HG03175 (cell line): ENCODE data around the gene CAMK2G.
"Not testable (repeated sequence)": the region's sequence is repeated elsewhere in the genome, so short reads cannot be mapped to it uniquely, and the experiment has no call there.

Experiments used
- ATAC-seq: cut with Tn5 transposase; IDR thresholded peaks from one replicate; pipeline ENCODE4 v1.9.1; 2021; ENCODE audit warnings: mild to moderate bottlenecking, moderate library complexity; ENCODE audit not compliant: unreplicated experiment

CAMK2G gene

GRCh38 chr10:73797324-73798025 is 76.9 kb downstream of the CAMK2G start:
- no peak for ATAC-seq

GRCh38 chr10:73796766-73797165 is 77.6 kb downstream of the CAMK2G start:
- no peak for ATAC-seq

GRCh38 chr10:73796035-73796434 is 78.3 kb downstream of the CAMK2G start:
- not testable (repeated sequence) for ATAC-seq

GRCh38 chr10:73795491-73795890 is 78.9 kb downstream of the CAMK2G start:
- not testable (repeated sequence) for ATAC-seq

- no peak for ATAC-seq
Measured at GRCh38 chr10:73793456-73793855, 80.9 kb downstream of the CAMK2G start.

GRCh38 chr10:73791871-73792400 is 82.4 kb downstream of the CAMK2G start:
- ATAC-seq, result no peak

GRCh38 chr10:73790886-73791625 is 83.3 kb downstream of the CAMK2G start:
- ATAC-seq, result no peak

- ATAC-seq, result no peak
Measured at GRCh38 chr10:73789659-73790055, 84.7 kb downstream of the CAMK2G start.

GRCh38 chr10:73788864-73789658 is 85.3 kb downstream of the CAMK2G start:
- ATAC-seq, result no peak

GRCh38 chr10:73787031-73787800 is 87.1 kb downstream of the CAMK2G start:
- ATAC-seq, result not testable (repeated sequence)

- no peak for ATAC-seq
Measured at GRCh38 chr10:73786512-73786885, 87.9 kb downstream of the CAMK2G start.

GRCh38 chr10:73785721-73786511 is 88.4 kb downstream of the CAMK2G start:
- ATAC-seq, result peak; percentile 3

- peak; percentile 83 for ATAC-seq
Measured at GRCh38 chr10:73785211-73785720, 89.1 kb downstream of the CAMK2G start, which contains the start of gene ZSWIM8. Gene ZSWIM8 (plus strand): TSS chr10:73785606. CDS start chr10:73785879, 273 bp downstream.

- no peak for ATAC-seq
Measured at GRCh38 chr10:73782749-73783085, 91.6 kb downstream of the CAMK2G start.

- peak; percentile 55 for ATAC-seq
Measured at GRCh38 chr10:73781879-73782748, 92.2 kb downstream of the CAMK2G start, which contains the start of gene CHCHD1. Gene CHCHD1 (plus strand): TSS chr10:73782048. CDS start chr10:73782076, 28 bp downstream.

GRCh38 chr10:73781548-73781878 is 92.8 kb downstream of the CAMK2G start:
- no peak for ATAC-seq

- ATAC-seq, result no peak
Measured at GRCh38 chr10:73780966-73781365, 93.4 kb downstream of the CAMK2G start.

GRCh38 chr10:73780301-73780700 is 94.1 kb downstream of the CAMK2G start:
- ATAC-seq, result no peak
